ENCODE data around the gene RNF138.

- TF ChIP-seq POLR2AphosphoS5 (IDR thresholded peaks at IDR 0.05; ENCODE audit: low read depth, low read length) (no peak), POLR2A (IDR thresholded peaks at IDR 0.05; ENCODE audit: low read depth, low read length) (no peak)
Observed at GRCh38 chr18:32112826-32113225, 21.2 kb downstream of the RNF138 start.

Measured in GM12892 (cell line).